Measurements from ENCODE around the gene CABCOCO1. TPM values are rescaled to one million over a fixed set of nuclear protein-coding genes. Genes with fewer than 3 reads are reported as not detected.

The CABCOCO1 gene
- total and polyA plus RNA-seq, 9 of the 15 experiments (the other 6 are each of a cell fraction or from before 2014, with no cell fraction given), result 0.04 TPM; not detected in 8

GRCh38 chr10:61655335-61655851 lies 7.3 kb upstream of the CABCOCO1 start (continued):
- no peak for TF ChIP-seq ZBTB5 (IDR thresholded peaks at IDR 0.05)
- TF ChIP-seq L3MBTL2 (IDR thresholded peaks at IDR 0.05), result peak; percentile 62
- TF ChIP-seq ZBTB43 (CRISPR knock-in tag; IDR thresholded peaks at IDR 0.05), result no peak
- no peak for TF ChIP-seq XRCC4 (IDR thresholded peaks at IDR 0.05; ENCODE audit: extremely low read depth, insufficient read depth, insufficient read length)
- TF ChIP-seq MCM5 (IDR thresholded peaks at IDR 0.05; ENCODE audit: low read depth), result no peak
- no peak for TF ChIP-seq ZKSCAN3 (CRISPR knock-in tag; IDR thresholded peaks at IDR 0.05)
- no peak for TF ChIP-seq NR1H2 (CRISPR knock-in tag; IDR thresholded peaks at IDR 0.05)
- no peak for TF ChIP-seq SIN3A (IDR thresholded peaks at IDR 0.05; ENCODE audit: borderline replicate concordance in 2 of 2, control insufficient read depth in 1 of 2, low read depth in 2 of 2, low read length in 2 of 2)
- TF ChIP-seq ZNF408 (CRISPR knock-in tag; IDR thresholded peaks at IDR 0.05; ENCODE audit: low read depth), result no peak
- no peak for TF ChIP-seq BHLHE40 (IDR thresholded peaks at IDR 0.05; ENCODE audit: low read length)
- TF ChIP-seq ZNF785 (CRISPR knock-in tag; IDR thresholded peaks at IDR 0.05), result no peak
- no peak for TF ChIP-seq KHSRP (IDR thresholded peaks at IDR 0.05)
- TF ChIP-seq SMAD1 (IDR thresholded peaks at IDR 0.05; ENCODE audit: low read depth, low read length, partially characterized antibody), result no peak
- TF ChIP-seq VEZF1 (CRISPR knock-in tag; IDR thresholded peaks at IDR 0.05), result no peak
- TF ChIP-seq SOX6 (IDR thresholded peaks at IDR 0.05), result no peak
- TF ChIP-seq NCOA6 (IDR thresholded peaks at IDR 0.05), result no peak
- TF ChIP-seq THRB (CRISPR knock-in tag; conservative IDR thresholded peaks at IDR 0.05), result no peak
- TF ChIP-seq HDAC3 (IDR thresholded peaks at IDR 0.05; ENCODE audit: borderline replicate concordance, partially characterized antibody), result no peak
- no peak for TF ChIP-seq SIX5 (IDR thresholded peaks at IDR 0.05; ENCODE audit: borderline replicate concordance in 1 of 2, insufficient read depth in 1 of 2, low read depth in 1 of 2, low read length in 2 of 2)
- TF ChIP-seq BCOR (IDR thresholded peaks at IDR 0.05), result no peak
- no peak for TF ChIP-seq RBBP5 (IDR thresholded peaks at IDR 0.05; ENCODE audit: borderline replicate concordance, insufficient read depth, low read length, poor library complexity, severe bottlenecking)
- TF ChIP-seq TAF9B (IDR thresholded peaks at IDR 0.05; ENCODE audit: partially characterized antibody), result no peak
- no peak for TF ChIP-seq U2AF1 (optimal IDR thresholded peaks at IDR 0.05; ENCODE audit: low read depth, low read length)
- no peak for TF ChIP-seq ZNF143 (CRISPR knock-in tag; IDR thresholded peaks at IDR 0.05)
- TF ChIP-seq NFE2 (IDR thresholded peaks at IDR 0.05; ENCODE audit: low read depth), result no peak

Data from K562 (cell line).